ENCODE data around the gene TEAD1.

GRCh38 chr11:12989428-12990161 lies 315.4 kb downstream of the TEAD1 start:
- TF ChIP-seq CTCF (IDR thresholded peaks at IDR 0.05): no peak
- no peak for TF ChIP-seq PBX3 (IDR thresholded peaks at IDR 0.05)
- TF ChIP-seq E2F6 (IDR thresholded peaks at IDR 0.05; ENCODE audit: borderline replicate concordance, low read depth): no peak
- no peak for TF ChIP-seq EP300 (IDR thresholded peaks at IDR 0.05)
- no peak for TF ChIP-seq POLR2AphosphoS2 (conservative IDR thresholded peaks at IDR 0.05; ENCODE audit: low read length)
- TF ChIP-seq MYC (IDR thresholded peaks at IDR 0.05; ENCODE audit: borderline replicate concordance, low read length): no peak
- TF ChIP-seq POLR2A (IDR thresholded peaks at IDR 0.05; ENCODE audit: low read length): no peak

Data from A549 (cell line).